K562 (cell line): ENCODE data around the gene AHSA1. TPM values are rescaled to one million over a fixed set of nuclear protein-coding genes. Genes with fewer than 3 reads are reported as not detected.

Experiments used
- ATAC-seq: fragments of 200-7000 bp; cut with Tn5 transposase; 3 replicates; pipeline ENCODE4 v1.9.1; 2020; ENCODE audit warnings: moderate library complexity
- BruUV-seq: library from RNA; stranded (reverse); fragments of 400-500 nt; replicated peaks from 2 replicates; lab custom pipeline; 2021; lab: Mats Ljungman, UMichigan
- CTCF ChIA-PET: fragments of 300-600 bp; formaldehyde crosslinking; extraction: SDS; loops from one replicate; lab custom pipeline; 2021; ENCODE audit warnings: low intra/inter-chr PET ratio; lab: Yijun Ruan, JAX
- POLR2A ChIA-PET: fragments of 300-600, 350-650 bp; sonication (Branson Sonifier 250); formaldehyde crosslinking; extraction: SDS; loops from one replicate; lab custom pipeline; 2021; ENCODE audit warnings: antibody characterized with exemption, inconsistent platforms; lab: Yijun Ruan, JAX
- DNase-seq, 4 experiments: peaks; one replicate each; pipeline versions ENCODE4 v3.0.0 to v3.0.0-alpha.2; 2011 to 2018; ENCODE audit warnings: low spot score in 3 of 4, mixed read lengths in 3 of 4; ENCODE audit errors: extremely low read depth in 1 of 4
- FAIRE-seq: peaks from 2 replicates; lab custom pipeline; 2011; peaks lifted over from hg19 to GRCh38; lab: Jason Lieb, UNC
- H2AFZ ChIP-seq: 2 replicates; pipeline ENCODE4 v1.6.0; 2011; ENCODE audit warnings: low read depth, low read length, control low read depth, inconsistent platforms
- H3K27ac ChIP-seq: fragments of 200-600 bp; 3 replicates; pipeline ENCODE4 v1.8.0; 2011; ENCODE audit warnings: low read depth, mild to moderate bottlenecking, control low read depth, inconsistent platforms, low read length, moderate library complexity, mixed read lengths; ENCODE audit errors: extremely low read depth
- H3K27me3 ChIP-seq, 2 experiments: fragments of 300-600 bp in 1 of 2; 2 replicates in 1 of 2; 3 replicates in 1 of 2; pipeline versions ENCODE4 v1.6.0 to v1.8.0; 2011; ENCODE audit warnings: inconsistent platforms in 2 of 2, low read length in 2 of 2, mild to moderate bottlenecking in 1 of 2, mixed read lengths in 1 of 2, moderate library complexity in 1 of 2; ENCODE audit not compliant: control insufficient read depth in 2 of 2, insufficient read depth in 2 of 2
- H3K36me3 ChIP-seq: fragments of 300-600 bp; 3 replicates; pipeline ENCODE4 v1.8.0; 2011; ENCODE audit warnings: mild to moderate bottlenecking, low read length, inconsistent platforms; ENCODE audit not compliant: control insufficient read depth, insufficient read depth
- H3K4me1 ChIP-seq, 2 experiments: fragments of 200-600 bp in 1 of 2; replicated peaks in 1 of 2; 2 replicates in 1 of 2; 3 replicates in 1 of 2; pipeline versions ENCODE4 v1.5.1 to v1.8.0; 2011; ENCODE audit warnings: inconsistent platforms in 2 of 2, low read length in 2 of 2, mild to moderate bottlenecking in 1 of 2, mixed read lengths in 1 of 2, moderate library complexity in 1 of 2; ENCODE audit not compliant: control insufficient read depth in 2 of 2, insufficient read depth in 2 of 2
- H3K4me2 ChIP-seq: 2 replicates; pipeline ENCODE4 v1.6.1; 2011; ENCODE audit warnings: low read length, control low read depth, inconsistent platforms, mixed read lengths; ENCODE audit not compliant: insufficient read depth
- H3K4me3 ChIP-seq: fragments of 200-600 bp; sonication (generic), shearing (Covaris generic); 2 replicates; pipeline ENCODE4 v1.5.1; 2016; ENCODE audit warnings: control low read depth, inconsistent platforms
- H3K79me2 ChIP-seq: fragments of 200-600 bp; 3 replicates; pipeline ENCODE4 v1.8.0; 2011; ENCODE audit warnings: low read length, inconsistent platforms; ENCODE audit not compliant: control insufficient read depth, insufficient read depth
- H3K9ac ChIP-seq, 2 experiments: 2 replicates each; pipeline versions ENCODE4 v1.6.0 to v1.6.1; 2011; ENCODE audit warnings: low read depth in 2 of 2, low read length in 2 of 2, control low read depth in 1 of 2, inconsistent platforms in 1 of 2, mild to moderate bottlenecking in 1 of 2, mixed read lengths in 1 of 2; ENCODE audit not compliant: insufficient read depth in 1 of 2
- H3K9me1 ChIP-seq: one replicate; pipeline ENCODE4 v1.6.0; 2011; ENCODE audit warnings: inconsistent platforms, mild to moderate bottlenecking, low read length, moderate library complexity; ENCODE audit not compliant: control insufficient read depth, insufficient read depth
- H3K9me3 ChIP-seq: replicated peaks from 2 replicates; pipeline ENCODE4 v1.5.1; 2011; ENCODE audit warnings: low read depth, low read length, inconsistent platforms; ENCODE audit not compliant: control insufficient read depth, insufficient read depth
- H4K20me1 ChIP-seq: replicated peaks from 2 replicates; pipeline ENCODE4 v1.6.1; 2011; ENCODE audit warnings: low read length, inconsistent platforms, mixed read lengths; ENCODE audit not compliant: control insufficient read depth, insufficient read depth
- HINFP ChIP-seq: fragments of 450-650 bp; conservative IDR thresholded peaks from 2 replicates; pipeline ENCODE4 v1.6.1; 2016; ENCODE audit warnings: missing genetic modification characterization, low read depth, mild to moderate bottlenecking, control low read depth, missing compliant biosample characterization
- MTA2 ChIP-seq: fragments of 450-650 bp; IDR thresholded peaks from 2 replicates; pipeline ENCODE4 v1.6.1; 2016; ENCODE audit warnings: low read depth
- PKNOX1 ChIP-seq: fragments of 450-650 bp; IDR thresholded peaks from 2 replicates; pipeline ENCODE4 v1.6.1; 2016
- RBM14 ChIP-seq: fragments of 200-400 bp; formaldehyde crosslinking; IDR thresholded peaks from 2 replicates; pipeline ENCODE4 v1.6.1; 2018; ENCODE audit warnings: low read depth, mild to moderate bottlenecking, low read length, moderate library complexity, borderline replicate concordance; ENCODE audit not compliant: insufficient read depth
- SAP30 ChIP-seq: fragments of 200-600 bp; sonication (generic); IDR thresholded peaks from 2 replicates; pipeline ENCODE4 v1.6.1; 2012; ENCODE audit warnings: borderline replicate concordance, low read depth, mild to moderate bottlenecking, moderate library complexity, low read length, control low read depth, inconsistent platforms; ENCODE audit not compliant: insufficient read depth, poor library complexity, severe bottlenecking
- SMARCA5 ChIP-seq: fragments of 450-650 bp; IDR thresholded peaks from 2 replicates; pipeline ENCODE4 v1.6.1; 2016
- SRSF3 ChIP-seq: fragments of 200-400 bp; formaldehyde crosslinking; IDR thresholded peaks from 2 replicates; pipeline ENCODE4 v1.6.1; 2016; ENCODE audit warnings: mild to moderate bottlenecking, low read length, moderate library complexity; ENCODE audit not compliant: insufficient read depth
- ZBTB49 ChIP-seq: sonication (generic); formaldehyde crosslinking; IDR thresholded peaks from 2 replicates; pipeline ENCODE4 v1.8.0; 2022; ENCODE audit warnings: missing genetic modification reagents, mild to moderate bottlenecking, borderline replicate concordance
- ZNF436 ChIP-seq: fragments of 250-450, 450-650 bp; sonication (Bioruptor Pico); formaldehyde crosslinking; IDR thresholded peaks from 2 replicates; pipeline ENCODE4 v1.7.0; 2020; ENCODE audit warnings: mild to moderate bottlenecking
- ZNF75A ChIP-seq: fragments of 450-650 bp; formaldehyde crosslinking; IDR thresholded peaks from 2 replicates; pipeline ENCODE4 v1.4.0; 2020; ENCODE audit warnings: mild to moderate bottlenecking
- WGBS: fragments of 100-300 bp; shearing (Covaris generic); methylation state at CpG from one replicate; pipeline ENCODE4 v1.1.6; 2016; ENCODE audit warnings: low coverage, mixed read lengths; ENCODE audit not compliant: insufficient coverage; ENCODE audit errors: missing lambda C conversion rate; 5-methylcytosine and 5-hydroxymethylcytosine counted together
- in situ Hi-C: fragments of 300-500 bp; cut with MboI; formaldehyde crosslinking; loops from 4 replicates; pipeline ENCODE4 v1.15.0; 2018; ENCODE audit warnings: inconsistent platforms, mixed read lengths
- intact Hi-C: fragments of 100-400 bp; cut with micrococcal nuclease; formaldehyde crosslinking; loops from 2 replicates; pipeline ENCODE4 v1.14.2; 2022
- polyA plus RNA-seq, 8 experiments: library from polyadenylated mRNA; depleted of rRNA in 4 of 8; stranded (reverse) in 5 of 8; unstranded in 3 of 8; fragments of >200 nt; fragmentation: Nextera tagmentation in 2 of 8; fragmentation: Illumina TruSeq in 1 of 8; extraction: Ambion mirVana in 2 of 8; extraction: Trizol in 1 of 8; gene quantifications; 2 replicates each; pipeline versions ENCODE4 v1.2.1 to v1.2.3, GENCODE V29; 2011 to 2014; ENCODE audit warnings: inconsistent platforms in 1 of 8, missing spikeins in 1 of 8
- total RNA-seq, 7 experiments: library from RNA; depleted of rRNA in 6 of 7; stranded (reverse); fragments of >200 nt in 6 of 7; fragmentation: Illumina TruSeq in 2 of 7; extraction: Trizol in 2 of 7; gene quantifications; 2 replicates each; pipeline versions ENCODE4 v1.2.1 to v1.2.3, GENCODE V29; 2011 to 2021; ENCODE audit warnings: low replicate concordance in 1 of 7

AHSA1 gene
- total and polyA plus RNA-seq, 9 of the 15 experiments (the other 6 are each of a cell fraction or from before 2014, with no cell fraction given): 41.4 to 317 (median 184) TPM

GRCh38 chr14:77509366-77509765 lies 51.5 kb downstream of the AHSA1 start (continued):
- no peak for TF ChIP-seq SAP30
- no peak for TF ChIP-seq SRSF3
- TF ChIP-seq, all 486 proteins: peak for 0

GRCh38 chr14:77511486-77512162 lies 53.7 kb downstream of the AHSA1 start:
- no peak for ATAC-seq
- CTCF ChIA-PET: no interaction called here
- H3K9me1 ChIP-seq: no peaks in the 10 kb centered on the region
- TF ChIP-seq SMARCA5 (no peak), RBM14 (no peak), MTA2 (no peak), ZNF75A (CRISPR knock-in tag) (no peak), ZBTB49 (CRISPR knock-in tag) (no peak), PKNOX1 (no peak), ZNF436 (no peak), HINFP (no peak)
- TF ChIP-seq, all 486 proteins: peak for 0
- FAIRE-seq (no peak), DNase-seq (no peak)
- H4K20me1 ChIP-seq: no peaks in the 10 kb centered on the region
- BruUV-seq: no TSS peak
- H3K4me1 ChIP-seq: no peaks in the 10 kb centered on the region
- no peaks in the 10 kb centered on the region for H3K79me2 ChIP-seq
- no peaks in the 10 kb centered on the region for H3K27me3 ChIP-seq
- in situ Hi-C loops: no loop called here
- intact Hi-C loops: no loop called here
- POLR2A ChIA-PET: no interaction called here
- H3K27ac ChIP-seq: no peak overlapping the region
- H3K36me3 ChIP-seq: peaks cover 41% of the 10 kb centered on the region; the same call in 2 of the 3 replicates
- H3K9ac ChIP-seq: no peak overlapping the region
- H3K4me2 ChIP-seq: no peak overlapping the region
- H3K4me3 ChIP-seq: no peak overlapping the region
- H3K9me3 ChIP-seq: no peaks in the 10 kb centered on the region
- 83% methylated on average over 8 of the region's 8 CpGs for WGBS
- H2AFZ ChIP-seq: no peak overlapping the region
